ENCODE data around the gene CDC26. TPM values are rescaled to one million over a fixed set of nuclear protein-coding genes. Genes with fewer than 3 reads are reported as not detected.

CDC26 gene
- total RNA-seq, 1 experiment from 2014 or later: 32.4 TPM

- no peaks in the 10 kb centered on the region for H3K9me2 ChIP-seq (replicated peaks; ENCODE audit: low read length)
- POLR2A ChIA-PET (ENCODE audit: unreplicated experiment): no interaction called here
Observed at GRCh38 chr9:113246928-113247327, 28.4 kb downstream of the CDC26 start.

GRCh38 chr9:113245894-113246293, 29.5 kb downstream of the CDC26 start:
- intact Hi-C loops (cut with micrococcal nuclease): no loop called here
- H3K9ac ChIP-seq (ENCODE audit: low read length): no peak overlapping the region
- no peaks in the 10 kb centered on the region for H3F3A ChIP-seq (ENCODE audit: low read length, unreplicated experiment)
- ChIA-PET POLR2A (ENCODE audit: unreplicated experiment) (no interaction called here), CTCF (no interaction called here)
- no peaks in the 10 kb centered on the region for H3K79me2 ChIP-seq (ENCODE audit: low read length)
- DNase-seq: no peak
- no peak for TF ChIP-seq EZH2phosphoT487 (IDR thresholded peaks at IDR 0.05; ENCODE audit: borderline replicate concordance, low read length)
- no peak for TF ChIP-seq CTCF (conservative IDR thresholded peaks at IDR 0.05; ENCODE audit: low read depth, low read length)
- no peak for TF ChIP-seq EZH2 (IDR thresholded peaks at IDR 0.05; ENCODE audit: low read length, unreplicated experiment)
- H3K4me2 ChIP-seq (ENCODE audit: low read length): no peak overlapping the region
- no peaks in the 10 kb centered on the region for H3K9me2 ChIP-seq (replicated peaks; ENCODE audit: low read length)
- no peaks in the 10 kb centered on the region for H3K4me1 ChIP-seq (ENCODE audit: insufficient read depth, low read length)
- H3K9me3 ChIP-seq (ENCODE audit: low read length): no peaks in the 10 kb centered on the region
- no TSS peak for BruUV-seq (replicated peaks)
- H3K27ac ChIP-seq (ENCODE audit: low read length): no peak overlapping the region
- no peak overlapping the region for H2AFZ ChIP-seq (ENCODE audit: low read length)
- no peaks in the 10 kb centered on the region for H3K36me3 ChIP-seq (ENCODE audit: low read depth, low read length)
- no peak overlapping the region for H3K4me3 ChIP-seq (ENCODE audit: low read length)
- H4K20me1 ChIP-seq (ENCODE audit: low read length): no peaks in the 10 kb centered on the region
- ATAC-seq: no peak
- H3K27me3 ChIP-seq (ENCODE audit: low read length): no peaks in the 10 kb centered on the region

More at GRCh38 chr9:113246928-113247327, 28.4 kb downstream of the CDC26 start:
- no peak overlapping the region for H2AFZ ChIP-seq (ENCODE audit: low read length)
- intact Hi-C loops (cut with micrococcal nuclease): no loop called here
- TF ChIP-seq EZH2phosphoT487 (IDR thresholded peaks at IDR 0.05; ENCODE audit: borderline replicate concordance, low read length): no peak
- TF ChIP-seq EZH2 (IDR thresholded peaks at IDR 0.05; ENCODE audit: low read length, unreplicated experiment): no peak
- no peak for TF ChIP-seq CTCF (conservative IDR thresholded peaks at IDR 0.05; ENCODE audit: low read depth, low read length)
- no peaks in the 10 kb centered on the region for H3K36me3 ChIP-seq (ENCODE audit: low read depth, low read length)
- H3K4me2 ChIP-seq (ENCODE audit: low read length): no peak overlapping the region
- H4K20me1 ChIP-seq (ENCODE audit: low read length): no peaks in the 10 kb centered on the region
- H3K4me1 ChIP-seq (ENCODE audit: insufficient read depth, low read length): no peaks in the 10 kb centered on the region
- H3K9ac ChIP-seq (ENCODE audit: low read length): no peak overlapping the region
- no peak for DNase-seq
- BruUV-seq (replicated peaks): no TSS peak
- CTCF ChIA-PET: no interaction called here
- H3K27ac ChIP-seq (ENCODE audit: low read length): no peak overlapping the region
- H3K79me2 ChIP-seq (ENCODE audit: low read length): no peaks in the 10 kb centered on the region
- H3F3A ChIP-seq (ENCODE audit: low read length, unreplicated experiment): no peaks in the 10 kb centered on the region
- no peaks in the 10 kb centered on the region for H3K27me3 ChIP-seq (ENCODE audit: low read length)
- no peak for ATAC-seq
- H3K4me3 ChIP-seq (ENCODE audit: low read length): no peak overlapping the region
- no peaks in the 10 kb centered on the region for H3K9me3 ChIP-seq (ENCODE audit: low read length)

- Histone ChIP-seq H3K27ac (ENCODE audit: low read length) (no peak overlapping the region), H3K79me2 (ENCODE audit: low read length) (no peaks in the 10 kb centered on the region), H3K36me3 (ENCODE audit: low read depth, low read length) (no peaks in the 10 kb centered on the region), H3K4me2 (ENCODE audit: low read length) (no peak overlapping the region), H4K20me1 (ENCODE audit: low read length) (no peaks in the 10 kb centered on the region), H3K9me3 (ENCODE audit: low read length) (no peaks in the 10 kb centered on the region), H3K4me3 (ENCODE audit: low read length) (no peak overlapping the region), H3F3A (ENCODE audit: low read length, unreplicated experiment) (no peaks in the 10 kb centered on the region), H3K9ac (ENCODE audit: low read length) (no peak overlapping the region), H3K4me1 (ENCODE audit: insufficient read depth, low read length) (no peaks in the 10 kb centered on the region), H3K27me3 (ENCODE audit: low read length) (no peaks in the 10 kb centered on the region), H3K9me2 (replicated peaks; ENCODE audit: low read length) (no peaks in the 10 kb centered on the region), H2AFZ (ENCODE audit: low read length) (no peak overlapping the region)
- ChIA-PET POLR2A (ENCODE audit: unreplicated experiment) (no interaction called here), CTCF (no interaction called here)
- no peak for DNase-seq
- no TSS peak for BruUV-seq (replicated peaks)
- TF ChIP-seq EZH2phosphoT487 (IDR thresholded peaks at IDR 0.05; ENCODE audit: borderline replicate concordance, low read length) (no peak), CTCF (conservative IDR thresholded peaks at IDR 0.05; ENCODE audit: low read depth, low read length) (no peak), EZH2 (IDR thresholded peaks at IDR 0.05; ENCODE audit: low read length, unreplicated experiment) (no peak)
- no peak for ATAC-seq
- intact Hi-C loops (cut with micrococcal nuclease): no loop called here
Observed at GRCh38 chr9:113244556-113244955, 30.8 kb downstream of the CDC26 start.

Measured in PC-3 (cell line).